GM21360 (cell line): ENCODE measurements around the gene CALHM2.
"Not testable (repeated sequence)": the region's sequence is repeated elsewhere in the genome, so short reads cannot be mapped to it uniquely, and the experiment has no call there.

Experiments used
- ATAC-seq: cut with Tn5 transposase; IDR thresholded peaks from one replicate; pipeline ENCODE4 v1.9.1; 2021; ENCODE audit warnings: mild to moderate bottlenecking, moderate library complexity; ENCODE audit not compliant: unreplicated experiment

CALHM2 gene

DNA sequence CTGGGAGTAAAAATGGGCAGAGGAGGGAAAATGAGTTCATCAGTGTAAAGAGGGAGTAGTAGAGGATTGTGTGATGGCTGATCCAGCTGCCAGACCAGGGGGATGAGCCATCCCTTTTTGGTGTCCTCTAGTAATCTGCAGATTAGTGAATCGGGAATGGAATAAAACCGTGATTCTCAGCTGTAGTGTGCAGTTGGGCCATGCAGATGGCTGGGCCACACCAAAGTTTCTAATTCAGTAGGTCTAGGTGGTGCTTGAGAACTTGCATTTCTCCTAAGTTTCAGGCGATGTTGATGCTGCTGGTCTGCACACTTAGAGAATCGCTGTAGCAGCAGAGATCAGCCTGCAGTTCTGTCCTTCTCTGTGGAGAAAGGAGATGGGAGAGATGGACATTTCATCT is 33.1 kb downstream of the CALHM2 start:
- no peak for ATAC-seq

DNA sequence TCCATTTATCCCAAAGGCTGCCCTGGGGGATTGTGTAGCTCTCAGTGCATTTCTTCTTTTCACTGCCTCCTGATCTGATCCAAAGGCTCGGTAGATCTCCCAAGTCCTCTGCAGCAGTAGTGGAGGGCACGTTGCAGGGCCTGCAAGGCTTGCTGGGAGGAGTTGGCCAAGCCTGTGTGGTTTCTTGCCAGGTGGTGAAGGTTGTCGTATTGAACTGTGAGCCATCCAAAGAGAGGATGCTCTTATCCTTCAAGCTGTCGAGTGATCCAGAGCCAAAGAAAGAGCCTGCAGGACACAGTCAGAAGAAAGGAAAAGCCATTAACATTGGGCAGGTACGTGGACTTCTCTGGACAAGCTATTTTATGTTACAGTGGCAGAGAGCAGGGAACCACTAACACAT is 34.6 kb downstream of the CALHM2 start:
- no peak for ATAC-seq

DNA sequence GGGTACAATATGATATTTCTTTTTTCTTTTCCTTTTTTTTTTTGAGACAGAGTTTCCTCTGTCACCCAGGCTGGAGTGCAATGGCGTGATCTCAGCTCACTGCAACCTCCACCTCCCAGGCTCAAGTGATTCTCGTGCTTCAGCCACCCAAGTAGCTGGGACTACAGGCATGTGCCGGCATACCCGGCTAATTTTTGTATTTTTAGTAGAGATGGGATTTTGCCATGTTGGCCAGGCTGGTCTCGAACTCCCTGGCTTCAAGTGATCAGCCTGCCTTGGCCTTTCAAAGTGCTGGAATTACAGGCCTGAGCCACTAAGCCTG is 35.1 kb downstream of the CALHM2 start:
- not testable (repeated sequence) for ATAC-seq

DNA sequence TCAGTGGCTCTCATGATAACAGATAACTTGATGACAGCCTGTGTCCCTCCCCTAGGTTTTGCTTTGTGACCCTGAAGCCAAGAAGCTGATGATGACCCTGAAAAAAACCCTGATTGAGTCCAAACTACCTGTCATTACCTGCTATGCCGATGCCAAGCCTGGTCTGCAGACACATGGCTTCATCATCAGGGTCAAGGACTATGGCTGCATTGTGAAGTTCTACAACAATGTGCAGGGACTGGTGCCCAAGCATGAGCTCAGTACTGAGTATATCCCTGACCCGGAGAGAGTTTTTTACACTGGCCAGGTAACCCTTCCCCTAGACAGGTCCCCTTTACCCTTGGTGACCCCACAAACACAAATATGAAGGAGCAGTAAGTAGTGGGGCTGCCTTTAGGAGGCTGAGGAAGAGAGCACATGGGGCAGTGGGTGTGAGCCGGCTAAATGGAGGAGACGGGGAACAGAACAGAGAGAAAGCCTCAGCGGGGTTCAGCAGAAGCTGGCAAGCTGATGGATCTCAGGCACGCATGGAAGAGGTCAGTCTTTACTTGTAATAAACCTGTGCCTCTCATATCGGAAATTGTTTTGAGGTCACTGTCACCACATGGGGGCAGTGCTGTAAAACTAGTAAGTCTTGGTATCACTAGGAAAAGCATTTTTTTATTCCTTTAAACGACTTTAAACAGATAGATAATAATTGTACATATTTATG is 35.6 kb downstream of the CALHM2 start:
- no peak for ATAC-seq

DNA sequence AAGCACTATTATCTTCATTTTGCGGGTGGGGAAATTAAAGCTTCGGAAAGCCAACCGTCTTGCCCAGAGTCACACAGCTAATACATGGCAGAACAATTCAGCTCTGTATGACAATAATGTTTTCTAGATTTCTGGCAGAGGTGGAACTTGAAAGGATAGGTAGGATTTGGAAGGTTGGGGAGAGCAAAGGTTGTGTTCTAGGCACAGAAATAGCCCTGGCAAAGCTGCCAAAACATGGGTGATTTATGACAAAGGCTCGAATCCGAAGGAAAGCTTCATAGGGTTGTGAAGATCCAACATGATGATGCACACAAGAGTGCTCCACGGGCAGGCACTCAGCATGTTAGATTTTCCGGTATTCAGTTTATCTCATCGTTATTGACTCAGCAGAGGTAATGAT is 36.6 kb downstream of the CALHM2 start:
- no peak for ATAC-seq

DNA sequence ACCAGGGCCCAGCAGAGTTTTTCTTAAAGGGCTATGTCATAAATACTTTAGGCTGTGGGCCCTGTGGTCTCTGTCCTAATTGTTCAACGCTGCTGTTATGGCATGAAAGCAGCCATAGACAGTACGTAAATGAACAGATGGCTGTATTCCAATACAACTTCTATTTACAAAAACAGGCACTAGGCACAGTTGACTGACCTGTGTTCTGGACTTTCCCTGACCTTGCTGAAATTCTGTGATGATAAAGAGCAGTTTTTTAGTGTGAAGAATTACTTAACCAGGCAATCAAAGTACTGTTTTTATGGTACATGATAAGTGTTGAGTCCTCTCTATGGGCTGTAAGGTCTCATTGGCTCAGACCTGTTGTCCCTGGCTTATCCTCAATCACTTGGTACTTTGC is 38.6 kb downstream of the CALHM2 start:
- ATAC-seq, result no peak

DNA sequence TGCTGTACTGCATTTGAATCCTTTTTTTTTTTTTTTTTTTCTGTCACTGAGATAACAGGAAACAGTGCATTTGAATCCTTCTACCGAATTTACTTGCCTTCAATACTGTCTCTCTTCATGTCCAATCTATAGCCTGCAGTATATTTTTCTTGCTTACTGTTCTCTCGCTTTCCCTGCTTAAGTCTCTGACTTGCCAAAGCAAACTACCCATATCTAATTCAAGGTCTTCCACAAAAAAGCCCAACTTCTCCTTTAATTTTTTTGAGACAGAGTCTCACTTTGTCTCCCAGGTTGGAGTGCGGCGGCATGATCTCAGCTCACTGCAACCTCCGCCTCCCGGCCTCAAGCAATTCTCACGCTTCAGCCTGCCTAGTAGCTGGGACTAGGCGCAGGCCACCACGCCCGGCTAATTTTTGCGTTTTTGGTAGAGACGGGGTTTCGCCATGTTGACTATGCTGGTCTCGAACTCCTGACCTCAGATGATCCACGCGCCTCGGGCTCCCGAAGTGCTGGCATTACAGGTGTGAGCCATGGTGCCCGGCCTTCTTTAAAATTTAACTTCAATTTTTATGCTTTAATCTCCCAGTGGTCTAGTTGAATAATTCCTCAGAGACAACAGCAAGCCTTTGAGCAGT is 54.9 kb downstream of the CALHM2 start:
- no peak for ATAC-seq

DNA sequence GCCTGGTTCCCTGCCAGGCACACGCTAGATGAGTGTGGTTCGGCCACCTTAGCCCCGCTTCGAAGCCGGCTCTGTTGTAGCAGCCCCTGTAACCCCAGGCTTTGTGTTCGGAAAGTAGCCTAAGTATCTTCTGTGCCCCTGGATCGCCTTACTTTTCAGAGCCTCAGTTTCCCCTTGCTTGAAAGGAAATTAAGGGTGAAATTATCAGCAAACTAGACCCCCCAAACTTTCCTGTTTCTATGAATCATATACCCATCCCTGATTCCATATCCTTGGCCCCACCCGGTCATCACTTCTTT is 55.4 kb downstream of the CALHM2 start:
- ATAC-seq, result no peak
